Esophagus squamous epithelium (tissue), 4 donors: Measurements from ENCODE around the gene ERN1.

Experiments
- CTCF ChIP-seq, 6 experiments: fragments of 450-650 bp in 4 of 6; fragments of 200-600 bp in 2 of 6; sonication (generic) in 2 of 6; IDR thresholded peaks; one replicate each; pipeline ENCODE4 v1.5.1; 2016 to 2019; ENCODE audit warnings: antibody characterized with exemption in 6 of 6, mild to moderate bottlenecking in 4 of 6, moderate library complexity in 4 of 6
- POLR2A ChIP-seq, 4 donors: fragments of 450-650 bp; IDR thresholded peaks; one replicate each; pipeline ENCODE4 v1.6.1; 2017; ENCODE audit warnings: antibody characterized with exemption in 4 of 4, mild to moderate bottlenecking in 4 of 4, moderate library complexity in 3 of 4

GRCh38 chr17:64084940-64085649, 44.8 kb downstream of the ERN1 start:
- no peak for TF ChIP-seq POLR2A (IDR thresholded peaks at IDR 0.05)
- TF ChIP-seq CTCF (IDR thresholded peaks at IDR 0.05), result no peak
